Esophagus squamous epithelium (tissue), 5 donors: ENCODE results near the gene OXT. TPM values are rescaled to one million over a fixed set of nuclear protein-coding genes. Genes with fewer than 3 reads are reported as not detected.

Experiments used
- DNase-seq: peaks from one replicate; lab custom pipeline; 2025; lab: John Stamatoyannopoulos, UW
- H3K27ac ChIP-seq, 4 donors: fragments of 200-600 bp; sonication (generic); one replicate each; pipeline ENCODE4 v1.5.1; 2016 to 2019; ENCODE audit warnings: mild to moderate bottlenecking in 1 of 4
- H3K27me3 ChIP-seq, 4 donors: fragments of 200-600 bp; sonication (generic); 1 replicate in 3 of 4; 2 replicates in 1 of 4; pipeline versions ENCODE4 v1.5.1 to v1.6.0; 2017 to 2021; ENCODE audit warnings: antibody characterized with exemption in 1 of 4
- H3K36me3 ChIP-seq, 3 donors: fragments of 200-600 bp; sonication (generic); one replicate each; pipeline ENCODE4 v1.5.1; 2016 to 2019
- H3K4me1 ChIP-seq, 3 donors: fragments of 200-600 bp; sonication (generic); one replicate each; pipeline ENCODE4 v1.5.1; 2017 to 2019
- H3K4me3 ChIP-seq, 4 donors: fragments of 200-600 bp; sonication (generic); 1 replicate in 3 of 4; 2 replicates in 1 of 4; pipeline ENCODE4 v1.5.1; 2016 to 2019; ENCODE audit warnings: mild to moderate bottlenecking in 2 of 4, moderate library complexity in 1 of 4
- H3K9me3 ChIP-seq, 3 donors: fragments of 200-600 bp; sonication (generic); one replicate each; pipeline ENCODE4 v1.5.1; 2016 to 2019
- CTCF ChIP-seq, 6 experiments: fragments of 450-650 bp in 4 of 6; fragments of 200-600 bp in 2 of 6; sonication (generic) in 2 of 6; IDR thresholded peaks; one replicate each; pipeline ENCODE4 v1.5.1; 2016 to 2019; ENCODE audit warnings: antibody characterized with exemption in 6 of 6, mild to moderate bottlenecking in 4 of 6, moderate library complexity in 4 of 6
- POLR2A ChIP-seq, 4 donors: fragments of 450-650 bp; IDR thresholded peaks; one replicate each; pipeline ENCODE4 v1.6.1; 2017; ENCODE audit warnings: antibody characterized with exemption in 4 of 4, mild to moderate bottlenecking in 4 of 4, moderate library complexity in 3 of 4
- WGBS, 2 donors: methylation state at CpG; one replicate each; pipeline ENCODE4 v1.1.5; 2018; 5-methylcytosine and 5-hydroxymethylcytosine counted together
- intact Hi-C: fragments of 100-400 bp; cut with DNase I; formaldehyde crosslinking; loops from one replicate; pipeline ENCODE4 v1.15.0; 2022
- total RNA-seq, 4 donors: library from RNA; depleted of rRNA; stranded (reverse); fragments of >200 nt; gene quantifications; one replicate each; pipeline ENCODE4 v1.1.0, GENCODE V29; 2016
- donor health status: DM: yes; HTN: yes; CAD: no.

OXT gene
- total RNA-seq, 4 donors from 2014 or later = not detected

GRCh38 chr20:3119044-3119443 is 47.6 kb downstream of the OXT start:
- Histone ChIP-seq H3K4me1 (peaks cover 0 to 22% (median 12%) of the 10 kb centered on the region in 3 donors), H3K27ac (no peak overlapping the region), H3K9me3 (no peaks in the 10 kb centered on the region), H3K36me3 (peaks cover 4 to 53% (median 12%) of the 10 kb centered on the region in 3 donors), H3K27me3 (no peaks in the 10 kb centered on the region), H3K4me3 (no peak overlapping the region)
- intact Hi-C loops = no loop called here
- no peak for TF ChIP-seq CTCF (IDR thresholded peaks at IDR 0.05)
- WGBS, 2 donors = 66 to 67% methylated on average over 5 of the region's 5 CpGs
- DNase-seq = no peak

GRCh38 chr20:3121271-3121911 is 50.0 kb downstream of the OXT start:
- Histone ChIP-seq H3K36me3 (peaks cover 4 to 57% (median 12%) of the 10 kb centered on the region in 3 donors), H3K9me3 (peaks cover 0 to 9% (median 0%) of the 10 kb centered on the region in 3 donors), H3K27me3 (no peaks in the 10 kb centered on the region), H3K27ac (no peak overlapping the region), H3K4me3 (no peak overlapping the region), H3K4me1 (peaks cover 0 to 12% (median 7%) of the 10 kb centered on the region in 3 donors)
- 55 to 63% methylated on average over 4 of the region's 11 CpGs for WGBS, 2 donors
- intact Hi-C loops = no loop called here
- TF ChIP-seq CTCF (IDR thresholded peaks at IDR 0.05) (no peak), POLR2A (IDR thresholded peaks at IDR 0.05) (no peak)
- no peak for DNase-seq

Other genes starting within 250 kb of the OXT start
- 10 to 100 TPM in 3 of 4 donors, 1 to 10 TPM in 1; 9.0 to 25.6 (median 16.6) TPM for gene PCED1A, start 231.0 kb upstream of the OXT start, total RNA-seq
- gene VPS16, start 230.9 kb upstream of the OXT start, total RNA-seq = 10 to 100 TPM; 20.9 to 36.7 (median 28.5) TPM
- gene PTPRA, start 198.1 kb upstream of the OXT start, total RNA-seq = 10 to 100 TPM; 26.2 to 53.7 (median 42.4) TPM
- gene GNRH2, start 28.0 kb upstream of the OXT start, total RNA-seq = not detected
- gene MRPS26, start 25.6 kb upstream of the OXT start, total RNA-seq = 10 to 100 TPM; 39.5 to 60.7 (median 50.9) TPM
- not detected for gene AVP, start 13.1 kb downstream of the OXT start, total RNA-seq
- gene FASTKD5, start 88.2 kb downstream of the OXT start, total RNA-seq = 10 to 100 TPM; 13.4 to 19.8 (median 16.5) TPM
- gene UBOX5, start 88.2 kb downstream of the OXT start, total RNA-seq = 1 to 10 TPM; 3.0 to 5.1 (median 3.5) TPM
- 1 to 10 TPM; 1.1 to 6.3 (median 4.4) TPM for gene LZTS3, start 101.9 kb downstream of the OXT start, total RNA-seq
- 10 to 100 TPM; 59.2 to 71.7 (median 66.4) TPM for gene DDRGK1, start 133.1 kb downstream of the OXT start, total RNA-seq
- 10 to 100 TPM; 47.1 to 54.5 (median 48.7) TPM for gene ITPA, start 137.9 kb downstream of the OXT start, total RNA-seq
- 10 to 100 TPM in 3 of 4 donors, 1 to 10 TPM in 1; 7.2 to 24.7 (median 17.7) TPM for gene SLC4A11, start 167.6 kb downstream of the OXT start, total RNA-seq